Measurements from ENCODE around the gene PALM3.

DNA sequence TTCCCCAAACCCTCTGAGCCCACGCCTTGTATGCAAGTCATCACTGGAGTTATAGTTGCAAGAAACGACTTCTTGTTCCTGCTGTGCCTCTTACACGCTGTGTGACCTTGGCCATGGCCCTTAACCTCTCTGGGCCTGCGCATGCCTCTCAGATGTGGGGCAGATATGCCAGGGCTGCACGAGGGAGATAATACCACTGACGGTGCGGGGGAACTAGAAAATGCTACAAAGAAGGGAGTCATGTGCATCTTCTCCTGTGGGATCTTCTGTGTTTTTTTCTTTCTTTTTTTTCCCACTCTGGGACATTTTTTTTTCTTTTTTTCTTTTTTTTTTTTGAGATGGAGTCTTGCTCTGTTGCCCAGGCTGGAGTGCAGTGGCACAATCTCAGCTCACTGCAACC, 33.0 kb upstream of the PALM3 start:
- TF ChIP-seq, protein P1, sequence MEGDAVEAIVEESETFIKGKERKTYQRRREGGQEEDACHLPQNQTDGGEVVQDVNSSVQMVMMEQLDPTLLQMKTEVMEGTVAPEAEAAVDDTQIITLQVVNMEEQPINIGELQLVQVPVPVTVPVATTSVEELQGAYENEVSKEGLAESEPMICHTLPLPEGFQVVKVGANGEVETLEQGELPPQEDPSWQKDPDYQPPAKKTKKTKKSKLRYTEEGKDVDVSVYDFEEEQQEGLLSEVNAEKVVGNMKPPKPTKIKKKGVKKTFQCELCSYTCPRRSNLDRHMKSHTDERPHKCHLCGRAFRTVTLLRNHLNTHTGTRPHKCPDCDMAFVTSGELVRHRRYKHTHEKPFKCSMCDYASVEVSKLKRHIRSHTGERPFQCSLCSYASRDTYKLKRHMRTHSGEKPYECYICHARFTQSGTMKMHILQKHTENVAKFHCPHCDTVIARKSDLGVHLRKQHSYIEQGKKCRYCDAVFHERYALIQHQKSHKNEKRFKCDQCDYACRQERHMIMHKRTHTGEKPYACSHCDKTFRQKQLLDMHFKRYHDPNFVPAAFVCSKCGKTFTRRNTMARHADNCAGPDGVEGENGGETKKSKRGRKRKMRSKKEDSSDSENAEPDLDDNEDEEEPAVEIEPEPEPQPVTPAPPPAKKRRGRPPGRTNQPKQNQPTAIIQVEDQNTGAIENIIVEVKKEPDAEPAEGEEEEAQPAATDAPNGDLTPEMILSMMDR (IDR thresholded peaks at IDR 0.05 in 2 of 3, conservative IDR thresholded peaks at IDR 0.05 in 1 of 3; ENCODE audit: borderline replicate concordance in 1 of 3, insufficient read depth in 1 of 3, low read depth in 2 of 3, low read length in 2 of 3): no peak
- TF ChIP-seq POLR2AphosphoS5 (IDR thresholded peaks at IDR 0.05; ENCODE audit: low read depth, low read length) (no peak), EZH2 (IDR thresholded peaks at IDR 0.05) (no peak), POLR2A (IDR thresholded peaks at IDR 0.05; ENCODE audit: borderline replicate concordance, extremely low read depth, insufficient read depth, insufficient read length) (no peak), TCF7L2 (IDR thresholded peaks at IDR 0.05; ENCODE audit: borderline replicate concordance, extremely low read depth, insufficient read depth, insufficient read length) (no peak), YY1 (IDR thresholded peaks at IDR 0.05; ENCODE audit: extremely low read depth, insufficient replicate concordance, low read depth, low read length) (no peak), ZFX (IDR thresholded peaks at IDR 0.05) (no peak), SRF (IDR thresholded peaks at IDR 0.05; ENCODE audit: low read depth) (no peak), EZH2phosphoT487 (IDR thresholded peaks at IDR 0.05; ENCODE audit: borderline replicate concordance) (no peak), JUND (IDR thresholded peaks at IDR 0.05) (no peak)
- TF ChIP-seq, protein P2, sequence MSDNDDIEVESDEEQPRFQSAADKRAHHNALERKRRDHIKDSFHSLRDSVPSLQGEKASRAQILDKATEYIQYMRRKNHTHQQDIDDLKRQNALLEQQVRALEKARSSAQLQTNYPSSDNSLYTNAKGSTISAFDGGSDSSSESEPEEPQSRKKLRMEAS (IDR thresholded peaks at IDR 0.05): no peak
- TF ChIP-seq, protein P3, sequence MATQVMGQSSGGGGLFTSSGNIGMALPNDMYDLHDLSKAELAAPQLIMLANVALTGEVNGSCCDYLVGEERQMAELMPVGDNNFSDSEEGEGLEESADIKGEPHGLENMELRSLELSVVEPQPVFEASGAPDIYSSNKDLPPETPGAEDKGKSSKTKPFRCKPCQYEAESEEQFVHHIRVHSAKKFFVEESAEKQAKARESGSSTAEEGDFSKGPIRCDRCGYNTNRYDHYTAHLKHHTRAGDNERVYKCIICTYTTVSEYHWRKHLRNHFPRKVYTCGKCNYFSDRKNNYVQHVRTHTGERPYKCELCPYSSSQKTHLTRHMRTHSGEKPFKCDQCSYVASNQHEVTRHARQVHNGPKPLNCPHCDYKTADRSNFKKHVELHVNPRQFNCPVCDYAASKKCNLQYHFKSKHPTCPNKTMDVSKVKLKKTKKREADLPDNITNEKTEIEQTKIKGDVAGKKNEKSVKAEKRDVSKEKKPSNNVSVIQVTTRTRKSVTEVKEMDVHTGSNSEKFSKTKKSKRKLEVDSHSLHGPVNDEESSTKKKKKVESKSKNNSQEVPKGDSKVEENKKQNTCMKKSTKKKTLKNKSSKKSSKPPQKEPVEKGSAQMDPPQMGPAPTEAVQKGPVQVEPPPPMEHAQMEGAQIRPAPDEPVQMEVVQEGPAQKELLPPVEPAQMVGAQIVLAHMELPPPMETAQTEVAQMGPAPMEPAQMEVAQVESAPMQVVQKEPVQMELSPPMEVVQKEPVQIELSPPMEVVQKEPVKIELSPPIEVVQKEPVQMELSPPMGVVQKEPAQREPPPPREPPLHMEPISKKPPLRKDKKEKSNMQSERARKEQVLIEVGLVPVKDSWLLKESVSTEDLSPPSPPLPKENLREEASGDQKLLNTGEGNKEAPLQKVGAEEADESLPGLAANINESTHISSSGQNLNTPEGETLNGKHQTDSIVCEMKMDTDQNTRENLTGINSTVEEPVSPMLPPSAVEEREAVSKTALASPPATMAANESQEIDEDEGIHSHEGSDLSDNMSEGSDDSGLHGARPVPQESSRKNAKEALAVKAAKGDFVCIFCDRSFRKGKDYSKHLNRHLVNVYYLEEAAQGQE (IDR thresholded peaks at IDR 0.05; ENCODE audit: low read depth): no peak
- TF ChIP-seq, protein P4, sequence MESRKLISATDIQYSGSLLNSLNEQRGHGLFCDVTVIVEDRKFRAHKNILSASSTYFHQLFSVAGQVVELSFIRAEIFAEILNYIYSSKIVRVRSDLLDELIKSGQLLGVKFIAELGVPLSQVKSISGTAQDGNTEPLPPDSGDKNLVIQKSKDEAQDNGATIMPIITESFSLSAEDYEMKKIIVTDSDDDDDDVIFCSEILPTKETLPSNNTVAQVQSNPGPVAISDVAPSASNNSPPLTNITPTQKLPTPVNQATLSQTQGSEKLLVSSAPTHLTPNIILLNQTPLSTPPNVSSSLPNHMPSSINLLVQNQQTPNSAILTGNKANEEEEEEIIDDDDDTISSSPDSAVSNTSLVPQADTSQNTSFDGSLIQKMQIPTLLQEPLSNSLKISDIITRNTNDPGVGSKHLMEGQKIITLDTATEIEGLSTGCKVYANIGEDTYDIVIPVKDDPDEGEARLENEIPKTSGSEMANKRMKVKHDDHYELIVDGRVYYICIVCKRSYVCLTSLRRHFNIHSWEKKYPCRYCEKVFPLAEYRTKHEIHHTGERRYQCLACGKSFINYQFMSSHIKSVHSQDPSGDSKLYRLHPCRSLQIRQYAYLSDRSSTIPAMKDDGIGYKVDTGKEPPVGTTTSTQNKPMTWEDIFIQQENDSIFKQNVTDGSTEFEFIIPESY (IDR thresholded peaks at IDR 0.05; ENCODE audit: extremely low read depth, insufficient replicate concordance, low read length): no peak

All from HCT116 (cell line).